Activated CD8-positive, alpha-beta T cell treated with anti-CD3 and anti-CD28 coated beads for 36 hours (primary cell): ENCODE measurements around the gene SWI5. TPM values are rescaled to one million over a fixed set of nuclear protein-coding genes. Genes with fewer than 3 reads are reported as not detected.
"Not testable (repeated sequence)": the region's sequence is repeated elsewhere in the genome, so short reads cannot be mapped to it uniquely, and the experiment has no call there.

Source experiments
- ATAC-seq: fragments of 200-7000 bp; cut with Tn5 transposase; one replicate; pipeline ENCODE4 v1.10.0; 2021; ENCODE audit warnings: mild to moderate bottlenecking, moderate library complexity
- CTCF ChIA-PET: fragments of 350-600 bp; sonication (Branson Sonifier 250); formaldehyde crosslinking; loops from one replicate; lab custom pipeline; 2021; ENCODE audit warnings: antibody characterized with exemption; lab: Charles Lee
- POLR2A ChIA-PET: fragments of 350-600 bp; sonication (Branson Sonifier 250); formaldehyde crosslinking; loops from one replicate; lab custom pipeline; 2021; ENCODE audit warnings: antibody characterized with exemption; lab: Charles Lee
- DNase-seq: peaks from one replicate; pipeline ENCODE4 v3.0.0-alpha.2; 2020
- H3K27ac Mint-ChIP-seq: one replicate; pipeline ENCODE4 v1.8.0; 2021; ENCODE audit warnings: mild to moderate bottlenecking, mixed read lengths
- H3K27me3 Mint-ChIP-seq: one replicate; pipeline ENCODE4 v1.8.0; 2021; ENCODE audit warnings: mixed read lengths
- H3K36me3 Mint-ChIP-seq: one replicate; pipeline ENCODE4 v1.8.0; 2021; ENCODE audit warnings: low read depth, mixed read lengths
- H3K4me1 Mint-ChIP-seq: one replicate; pipeline ENCODE4 v1.8.0; 2021; ENCODE audit warnings: low read depth, mixed read lengths
- H3K4me3 Mint-ChIP-seq: one replicate; pipeline ENCODE4 v1.8.0; 2021; ENCODE audit warnings: mild to moderate bottlenecking, moderate library complexity, mixed read lengths
- H3K9me3 Mint-ChIP-seq: one replicate; pipeline ENCODE4 v1.8.0; 2021; ENCODE audit warnings: mixed read lengths
- intact Hi-C: fragments of 100-400 bp; cut with micrococcal nuclease; formaldehyde crosslinking; loops from one replicate; pipeline ENCODE4 v1.10.0; 2022
- total RNA-seq, 2 experiments: library from RNA; stranded (reverse); gene quantifications; one replicate each; pipeline ENCODE4 v1.2.3, GENCODE V29; 2021
- TF ChIP-seq, protein P1 (sequence below): fragments of 200-600 bp; IDR thresholded peaks from one replicate; pipeline ENCODE4 v1.8.0; 2022; ENCODE audit warnings: antibody characterized with exemption, mild to moderate bottlenecking

SWI5 gene
- total RNA-seq, 2 experiments from 2014 or later: 12.4 to 13.3 TPM

DNA sequence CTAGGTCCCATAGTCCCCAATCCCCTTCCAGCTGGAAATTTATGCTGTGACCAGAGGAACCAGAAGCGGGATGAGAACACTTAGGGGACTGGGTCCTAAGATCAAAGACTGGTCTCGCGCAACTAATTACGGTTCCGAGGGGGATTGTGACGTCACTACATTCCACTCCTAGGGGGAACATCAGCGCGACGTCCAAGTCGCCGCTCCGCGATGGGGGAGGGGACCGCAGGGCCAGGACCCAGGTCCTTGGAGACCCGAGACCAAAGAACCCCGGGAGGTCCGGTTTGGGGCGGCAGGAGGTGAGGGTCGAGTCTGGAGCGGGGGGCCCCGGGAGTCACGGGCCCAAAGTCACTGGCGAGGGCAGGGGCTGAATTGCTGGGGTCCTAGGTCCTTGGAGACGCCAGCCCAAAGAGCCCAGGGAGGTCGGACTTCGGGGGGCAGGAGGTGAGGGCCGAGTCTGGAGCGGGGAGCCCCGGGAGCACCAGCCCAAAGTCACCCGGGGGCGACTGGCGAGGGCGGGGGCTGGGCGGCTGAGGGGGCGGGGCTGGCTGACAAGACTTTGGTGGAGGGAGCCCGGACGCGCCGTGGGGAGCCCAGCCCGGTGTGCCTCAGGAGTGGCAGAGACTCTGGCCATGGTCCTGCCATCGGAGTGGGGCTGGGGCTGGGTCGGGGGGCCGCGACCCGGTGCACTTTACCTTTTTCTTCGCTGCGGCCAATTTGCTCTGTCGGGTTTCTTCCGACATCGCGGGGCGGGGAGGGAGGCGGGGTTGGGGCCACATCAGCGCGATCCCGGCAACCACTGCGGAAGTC is 673 bp upstream of the SWI5 start, which contains the start of gene GOLGA2:
Gene GOLGA2 (minus strand): TSS at position 810 of the 810 bp plus-strand sequence. CDS start 31 bp downstream, at position 779.
- TF ChIP-seq, protein P1, sequence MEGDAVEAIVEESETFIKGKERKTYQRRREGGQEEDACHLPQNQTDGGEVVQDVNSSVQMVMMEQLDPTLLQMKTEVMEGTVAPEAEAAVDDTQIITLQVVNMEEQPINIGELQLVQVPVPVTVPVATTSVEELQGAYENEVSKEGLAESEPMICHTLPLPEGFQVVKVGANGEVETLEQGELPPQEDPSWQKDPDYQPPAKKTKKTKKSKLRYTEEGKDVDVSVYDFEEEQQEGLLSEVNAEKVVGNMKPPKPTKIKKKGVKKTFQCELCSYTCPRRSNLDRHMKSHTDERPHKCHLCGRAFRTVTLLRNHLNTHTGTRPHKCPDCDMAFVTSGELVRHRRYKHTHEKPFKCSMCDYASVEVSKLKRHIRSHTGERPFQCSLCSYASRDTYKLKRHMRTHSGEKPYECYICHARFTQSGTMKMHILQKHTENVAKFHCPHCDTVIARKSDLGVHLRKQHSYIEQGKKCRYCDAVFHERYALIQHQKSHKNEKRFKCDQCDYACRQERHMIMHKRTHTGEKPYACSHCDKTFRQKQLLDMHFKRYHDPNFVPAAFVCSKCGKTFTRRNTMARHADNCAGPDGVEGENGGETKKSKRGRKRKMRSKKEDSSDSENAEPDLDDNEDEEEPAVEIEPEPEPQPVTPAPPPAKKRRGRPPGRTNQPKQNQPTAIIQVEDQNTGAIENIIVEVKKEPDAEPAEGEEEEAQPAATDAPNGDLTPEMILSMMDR: no peak
- intact Hi-C loops: no loop called here
- CTCF ChIA-PET: interaction anchor here (0.9 to 1.8 kb wide), 7 partner anchors 20 to 87 kb away, joined by 3 to 8 read pairs (median 4); no protein-coding TSS in a partner anchor
- H3K36me3 Mint-ChIP-seq: no peaks in the 10 kb centered on the region
- ATAC-seq: peak; percentile 54
- no peaks in the 10 kb centered on the region for H3K27me3 Mint-ChIP-seq
- H3K9me3 Mint-ChIP-seq: no peaks in the 10 kb centered on the region
- POLR2A ChIA-PET: interaction anchor here (0.8 kb wide), 1 partner anchor 85 kb away, joined by 3 read pairs; no protein-coding TSS in a partner anchor
- peak within 1 kb of the TSS; percentile 94 for H3K27ac Mint-ChIP-seq
- no peak for DNase-seq
- H3K4me3 Mint-ChIP-seq: peak within 1 kb of the TSS; percentile 92
- peaks cover 35% of the 10 kb centered on the region for H3K4me1 Mint-ChIP-seq

- peaks cover 35% of the 10 kb centered on the region for H3K4me1 Mint-ChIP-seq
- peak overlapping the region; percentile 94 for H3K27ac Mint-ChIP-seq
- H3K9me3 Mint-ChIP-seq: no peaks in the 10 kb centered on the region
- ATAC-seq: no peak
- H3K4me3 Mint-ChIP-seq: peak overlapping the region; percentile 92
- no peaks in the 10 kb centered on the region for H3K36me3 Mint-ChIP-seq
- POLR2A ChIA-PET: no interaction called here
- TF ChIP-seq, protein P1: no peak
- CTCF ChIA-PET: interaction anchor here (0.9 to 1.5 kb wide), 4 partner anchors 19 to 86 kb away, joined by 3 to 8 read pairs (median 4); no protein-coding TSS in a partner anchor
- DNase-seq: no peak
- no peaks in the 10 kb centered on the region for H3K27me3 Mint-ChIP-seq
- intact Hi-C loops: no loop called here
Observed at GRCh38 chr9:128276574-128277270, 646 bp downstream of the SWI5 start.

DNA sequence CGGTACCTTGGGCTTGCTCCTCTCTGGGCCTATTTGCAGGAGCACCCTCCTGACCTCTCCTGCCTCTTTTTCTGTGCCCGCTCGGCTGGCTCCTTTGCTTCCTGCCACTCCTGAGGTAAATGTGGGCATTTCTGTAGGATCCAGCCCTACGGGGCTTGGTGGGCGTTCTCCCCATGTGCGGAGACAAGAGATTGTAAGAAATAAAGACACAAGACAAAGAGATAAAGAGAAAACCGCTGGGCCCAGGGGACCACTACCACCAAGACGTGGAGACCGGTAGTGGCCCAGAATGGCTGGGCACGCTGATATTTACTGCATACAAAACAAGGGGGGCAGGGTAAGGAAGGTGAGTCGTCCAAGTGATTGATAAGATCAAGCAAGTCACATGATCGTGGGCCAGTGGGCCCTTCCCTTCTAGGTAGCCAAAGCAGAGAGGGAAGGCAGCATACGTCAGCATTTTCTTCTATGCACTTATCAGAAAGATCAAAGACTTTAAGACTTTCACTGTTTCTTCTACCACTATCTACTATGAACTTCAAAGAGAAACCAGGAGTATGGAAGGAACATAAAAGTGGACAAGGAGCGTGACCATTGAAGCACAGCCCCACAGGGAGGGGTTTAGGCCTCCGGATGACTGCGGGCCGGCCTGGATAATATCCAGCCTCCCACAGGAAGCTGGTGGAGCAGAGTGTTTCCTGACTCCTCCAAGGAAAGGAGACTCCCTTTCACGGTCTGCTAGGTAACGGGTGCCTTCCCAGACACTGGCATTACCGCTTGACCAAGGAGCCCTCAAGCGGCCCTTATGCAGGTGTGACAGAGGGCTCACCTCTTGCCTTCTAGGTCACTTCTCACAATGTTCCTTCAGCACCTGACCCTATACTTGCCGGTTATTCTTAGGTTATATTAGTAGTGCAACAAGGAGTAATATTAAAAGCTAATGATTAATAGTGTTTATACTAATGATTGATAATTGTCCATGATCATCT is 3.3 kb downstream of the SWI5 start:
- H3K27ac Mint-ChIP-seq, H3K9me3 Mint-ChIP-seq, intact Hi-C loops, H3K4me3 Mint-ChIP-seq, H3K27me3 Mint-ChIP-seq, ATAC-seq, DNase-seq, H3K36me3 Mint-ChIP-seq: not testable (repeated sequence)
- ChIA-PET CTCF (interaction anchor here (0.8 to 1.4 kb wide), 2 partner anchors 16 to 24 kb away, joined by 3 read pairs; no protein-coding TSS in a partner anchor), POLR2A (interaction anchor here (1.1 kb wide), 1 partner anchor 88 kb away, joined by 3 read pairs; the partner anchor contains the start of gene CIZ1)
- peaks cover 25% of the 10 kb centered on the region for H3K4me1 Mint-ChIP-seq

DNA sequence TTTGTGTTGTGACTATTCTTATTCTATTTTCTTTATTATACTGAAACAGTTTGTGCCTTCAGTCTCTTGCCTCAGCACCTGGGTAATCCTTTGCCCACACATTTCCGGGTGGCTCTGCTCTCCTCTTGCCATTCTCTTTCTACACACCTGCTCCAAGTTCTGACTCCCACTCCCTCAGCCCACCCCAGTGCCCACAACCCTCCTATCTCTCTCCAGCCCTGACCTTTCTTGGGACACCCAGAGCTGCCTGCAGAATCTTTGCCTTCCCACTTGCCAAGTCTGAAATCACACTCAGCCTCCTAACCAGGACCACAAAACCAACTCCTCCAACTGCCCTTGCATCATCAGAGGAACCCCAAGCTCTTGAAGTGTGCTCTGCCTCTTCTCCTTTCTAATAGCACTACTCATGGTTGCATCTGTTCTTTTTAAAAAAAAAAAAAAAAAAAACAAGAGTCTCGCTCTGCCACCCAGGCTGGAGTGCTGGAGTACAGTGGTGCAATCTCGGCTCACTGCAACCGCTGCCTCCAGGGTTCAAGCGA is 4.1 kb downstream of the SWI5 start:
- Mint-ChIP-seq H3K4me3 (no peak overlapping the region), H3K9me3 (no peaks in the 10 kb centered on the region), H3K36me3 (no peaks in the 10 kb centered on the region), H3K27me3 (no peaks in the 10 kb centered on the region), H3K27ac (no peak overlapping the region), H3K4me1 (peaks cover 21% of the 10 kb centered on the region)
- TF ChIP-seq, protein P1: no peak
- POLR2A ChIA-PET: interaction anchor here (1.1 kb wide), 1 partner anchor 89 kb away, joined by 3 read pairs; the partner anchor contains the start of gene CIZ1
- DNase-seq: no peak
- intact Hi-C loops: no loop called here
- no peak for ATAC-seq
- CTCF ChIA-PET: interaction anchor here (0.8 kb wide), 1 partner anchor 15 kb away, joined by 3 read pairs; no protein-coding TSS in a partner anchor
